SK-N-SH treated with all-trans-retinoic acid at 6 μM for 48 hours (cell line): ENCODE results near the gene CNIH2.
"Not testable (repeated sequence)": the region's sequence is repeated elsewhere in the genome, so short reads cannot be mapped to it uniquely, and the experiment has no call there.

Experiments used
- ARNTL ChIP-seq: fragments of 450-650 bp; formaldehyde crosslinking; IDR thresholded peaks from 2 replicates; pipeline ENCODE4 v1.5.0; 2020; ENCODE audit warnings: low read depth, mild to moderate bottlenecking, moderate library complexity, borderline replicate concordance
- BACH2 ChIP-seq: fragments of 250-450 bp; sonication (Bioruptor Pico); IDR thresholded peaks from 2 replicates; pipeline ENCODE4 v1.9.0; 2021; ENCODE audit warnings: mild to moderate bottlenecking, borderline replicate concordance
- CSRNP3 ChIP-seq: fragments of 250-450 bp; sonication (Bioruptor Pico); IDR thresholded peaks from 2 replicates; pipeline ENCODE4 v1.5.1; 2021; ENCODE audit warnings: mild to moderate bottlenecking, moderate library complexity
- ESRRG ChIP-seq: fragments of 250-450 bp; sonication (Bioruptor Pico); IDR thresholded peaks from 2 replicates; pipeline ENCODE4 v1.6.1; 2021; ENCODE audit warnings: mild to moderate bottlenecking
- ISL1 ChIP-seq: fragments of 250-450 bp; sonication (Bioruptor Pico); IDR thresholded peaks from 2 replicates; pipeline ENCODE4 v2.1.2; 2022; ENCODE audit warnings: mild to moderate bottlenecking, moderate library complexity
- PATZ1 ChIP-seq: fragments of 250-450 bp; sonication (Bioruptor Pico); IDR thresholded peaks from 2 replicates; pipeline ENCODE4 v1.8.0; 2020; ENCODE audit warnings: mild to moderate bottlenecking, moderate library complexity, borderline replicate concordance
- RARB ChIP-seq: fragments of 250-450 bp; sonication (Bioruptor Pico); IDR thresholded peaks from 2 replicates; pipeline ENCODE4 v1.8.0; 2021; ENCODE audit warnings: mild to moderate bottlenecking, moderate library complexity
- TCF4 ChIP-seq: fragments of 250-450 bp; sonication (Bioruptor Pico); IDR thresholded peaks from 2 replicates; pipeline ENCODE4 v1.8.0; 2021; ENCODE audit warnings: mild to moderate bottlenecking, moderate library complexity, borderline replicate concordance
- ZC3H10 ChIP-seq: fragments of 250-450 bp; sonication (Bioruptor Pico); IDR thresholded peaks from 2 replicates; pipeline ENCODE4 v1.5.1; 2021; ENCODE audit warnings: mild to moderate bottlenecking, moderate library complexity
- ZFP3 ChIP-seq: fragments of 250-450 bp; sonication (Bioruptor Pico); IDR thresholded peaks from 2 replicates; pipeline ENCODE4 v1.5.0; 2020; ENCODE audit warnings: mild to moderate bottlenecking, moderate library complexity
- ZNF565 ChIP-seq: fragments of 450-650 bp; formaldehyde crosslinking; conservative IDR thresholded peaks from 2 replicates; pipeline ENCODE4 v1.5.0; 2020; ENCODE audit warnings: low read depth, mild to moderate bottlenecking, moderate library complexity
- ZNF70 ChIP-seq: fragments of 450-650 bp; formaldehyde crosslinking; IDR thresholded peaks from 2 replicates; pipeline ENCODE4 v1.5.0; 2020; ENCODE audit warnings: mild to moderate bottlenecking, moderate library complexity
- TF ChIP-seq, protein P1 (sequence below): fragments of 250-450 bp; sonication (Bioruptor Pico); IDR thresholded peaks from 2 replicates; pipeline ENCODE4 v1.8.0; 2021; ENCODE audit warnings: low read depth, mild to moderate bottlenecking, moderate library complexity, borderline replicate concordance
- TF ChIP-seq, protein P2 (sequence below): fragments of 250-450 bp; sonication (Bioruptor Pico); IDR thresholded peaks from 2 replicates; pipeline ENCODE4 v1.5.1; 2020; ENCODE audit warnings: low read depth, mild to moderate bottlenecking, moderate library complexity

GRCh38 chr11:66320289-66320688, 42.3 kb downstream of the CNIH2 start:
- not testable (repeated sequence) for TF ChIP-seq ESRRG (CRISPR knock-in tag); RARB; TCF4; BACH2 (CRISPR knock-in tag); CSRNP3; PATZ1; ZFP3 (CRISPR knock-in tag); ZNF565 (CRISPR knock-in tag); ISL1 (CRISPR knock-in tag); ZNF70 (CRISPR knock-in tag); ARNTL (CRISPR knock-in tag); ZC3H10 (CRISPR knock-in tag)
- TF ChIP-seq, protein P1, sequence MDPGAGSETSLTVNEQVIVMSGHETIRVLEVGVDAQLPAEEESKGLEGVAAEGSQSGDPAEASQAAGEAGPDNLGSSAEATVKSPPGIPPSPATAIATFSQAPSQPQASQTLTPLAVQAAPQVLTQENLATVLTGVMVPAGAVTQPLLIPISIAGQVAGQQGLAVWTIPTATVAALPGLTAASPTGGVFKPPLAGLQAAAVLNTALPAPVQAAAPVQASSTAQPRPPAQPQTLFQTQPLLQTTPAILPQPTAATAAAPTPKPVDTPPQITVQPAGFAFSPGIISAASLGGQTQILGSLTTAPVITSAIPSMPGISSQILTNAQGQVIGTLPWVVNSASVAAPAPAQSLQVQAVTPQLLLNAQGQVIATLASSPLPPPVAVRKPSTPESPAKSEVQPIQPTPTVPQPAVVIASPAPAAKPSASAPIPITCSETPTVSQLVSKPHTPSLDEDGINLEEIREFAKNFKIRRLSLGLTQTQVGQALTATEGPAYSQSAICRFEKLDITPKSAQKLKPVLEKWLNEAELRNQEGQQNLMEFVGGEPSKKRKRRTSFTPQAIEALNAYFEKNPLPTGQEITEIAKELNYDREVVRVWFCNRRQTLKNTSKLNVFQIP = not testable (repeated sequence)
- TF ChIP-seq, protein P2, sequence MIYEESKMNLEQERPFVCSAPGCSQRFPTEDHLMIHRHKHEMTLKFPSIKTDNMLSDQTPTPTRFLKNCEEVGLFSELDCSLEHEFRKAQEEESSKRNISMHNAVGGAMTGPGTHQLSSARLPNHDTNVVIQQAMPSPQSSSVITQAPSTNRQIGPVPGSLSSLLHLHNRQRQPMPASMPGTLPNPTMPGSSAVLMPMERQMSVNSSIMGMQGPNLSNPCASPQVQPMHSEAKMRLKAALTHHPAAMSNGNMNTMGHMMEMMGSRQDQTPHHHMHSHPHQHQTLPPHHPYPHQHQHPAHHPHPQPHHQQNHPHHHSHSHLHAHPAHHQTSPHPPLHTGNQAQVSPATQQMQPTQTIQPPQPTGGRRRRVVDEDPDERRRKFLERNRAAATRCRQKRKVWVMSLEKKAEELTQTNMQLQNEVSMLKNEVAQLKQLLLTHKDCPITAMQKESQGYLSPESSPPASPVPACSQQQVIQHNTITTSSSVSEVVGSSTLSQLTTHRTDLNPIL (CRISPR knock-in tag) = not testable (repeated sequence)
